ENCODE measurements around the gene SLC25A5.
A peak's percentile ranks its signal among the peaks of the same experiment; 100 is the strongest.
"Not testable (repeated sequence)": the region's sequence is repeated elsewhere in the genome, so short reads cannot be mapped to it uniquely, and the experiment has no call there.

The SLC25A5 gene

DNA sequence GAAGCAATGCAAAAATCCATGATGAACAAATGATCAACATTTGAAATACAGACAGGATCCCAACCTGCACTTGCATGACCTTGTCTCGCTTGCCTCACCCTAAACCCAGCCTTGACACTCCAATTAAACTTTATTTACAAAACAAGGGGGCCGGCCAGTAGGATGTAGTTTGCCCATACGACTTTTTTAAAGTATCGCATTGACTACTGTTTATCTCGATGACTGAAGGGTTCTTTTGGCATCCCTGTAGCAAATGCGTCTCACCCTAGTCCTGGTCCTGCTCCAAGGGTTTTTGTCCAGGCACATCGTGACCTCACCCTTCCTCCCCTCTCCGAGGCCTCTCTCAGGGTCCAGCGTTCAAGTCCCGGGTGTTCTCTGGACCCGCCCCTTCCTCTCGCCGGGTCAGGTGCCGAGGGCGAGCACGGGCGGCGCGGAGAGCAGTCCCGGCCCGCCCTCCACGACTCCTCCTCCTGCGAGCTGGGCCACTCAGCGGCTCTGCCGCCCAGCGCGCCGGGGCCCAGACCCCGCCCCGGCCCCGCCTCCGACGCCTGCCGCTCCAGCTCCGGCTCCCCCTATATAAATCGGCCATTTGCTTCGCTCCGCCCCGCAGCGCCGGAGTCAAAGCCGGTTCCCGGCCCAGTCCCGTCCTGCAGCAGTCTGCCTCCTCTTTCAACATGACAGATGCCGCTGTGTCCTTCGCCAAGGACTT is at the start of gene SLC25A5:
SLC25A5 (plus strand) TSS at position 603 of the 709 bp plus-strand sequence; CDS start at position 675, 72 bp downstream.
- peak; percentile 73 for DNase-seq (ENCODE audit: low spot score)
- no peak for FAIRE-seq

DNA sequence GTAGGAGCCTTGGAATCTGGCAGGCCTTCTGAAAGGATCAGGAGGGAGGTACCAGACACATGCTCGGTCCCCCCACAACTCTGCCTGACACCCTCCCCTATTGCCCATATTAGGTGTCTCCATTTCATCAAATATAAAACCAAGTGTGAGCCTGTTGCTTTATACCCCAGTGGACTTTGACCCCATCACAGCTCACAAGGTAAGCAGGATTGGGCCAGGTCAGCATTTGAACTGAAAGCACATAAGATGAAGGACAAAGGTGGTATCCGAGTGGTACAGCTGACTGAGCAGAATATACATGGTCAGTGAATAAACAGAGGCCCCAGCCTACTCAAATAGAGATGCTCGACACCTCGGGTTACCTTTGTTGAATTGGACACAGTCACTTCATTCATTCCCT is 49.1 kb upstream of the SLC25A5 start:
- FAIRE-seq = no peak
- DNase-seq (ENCODE audit: low spot score) = no peak

DNA sequence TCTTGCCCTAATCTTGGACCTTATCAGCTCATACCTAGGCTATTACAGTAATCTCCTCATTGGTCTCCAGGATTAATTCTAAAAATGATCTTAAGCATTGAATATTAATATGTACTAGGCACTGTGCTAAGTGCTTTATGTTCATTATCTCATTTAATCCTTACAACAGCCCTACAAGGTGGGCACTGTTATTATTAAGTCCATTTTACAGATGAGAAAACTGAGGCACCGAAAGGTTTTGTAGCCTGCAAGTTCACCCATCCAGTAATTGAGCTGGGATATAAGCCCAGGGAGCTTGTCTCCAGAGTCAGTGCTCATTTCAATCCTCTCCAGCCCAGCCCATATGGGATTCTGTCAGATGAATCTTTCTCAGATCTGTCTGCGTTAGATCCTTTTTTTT is 48.3 kb upstream of the SLC25A5 start:
- DNase-seq (ENCODE audit: low spot score) (no peak), FAIRE-seq (no peak)

DNA sequence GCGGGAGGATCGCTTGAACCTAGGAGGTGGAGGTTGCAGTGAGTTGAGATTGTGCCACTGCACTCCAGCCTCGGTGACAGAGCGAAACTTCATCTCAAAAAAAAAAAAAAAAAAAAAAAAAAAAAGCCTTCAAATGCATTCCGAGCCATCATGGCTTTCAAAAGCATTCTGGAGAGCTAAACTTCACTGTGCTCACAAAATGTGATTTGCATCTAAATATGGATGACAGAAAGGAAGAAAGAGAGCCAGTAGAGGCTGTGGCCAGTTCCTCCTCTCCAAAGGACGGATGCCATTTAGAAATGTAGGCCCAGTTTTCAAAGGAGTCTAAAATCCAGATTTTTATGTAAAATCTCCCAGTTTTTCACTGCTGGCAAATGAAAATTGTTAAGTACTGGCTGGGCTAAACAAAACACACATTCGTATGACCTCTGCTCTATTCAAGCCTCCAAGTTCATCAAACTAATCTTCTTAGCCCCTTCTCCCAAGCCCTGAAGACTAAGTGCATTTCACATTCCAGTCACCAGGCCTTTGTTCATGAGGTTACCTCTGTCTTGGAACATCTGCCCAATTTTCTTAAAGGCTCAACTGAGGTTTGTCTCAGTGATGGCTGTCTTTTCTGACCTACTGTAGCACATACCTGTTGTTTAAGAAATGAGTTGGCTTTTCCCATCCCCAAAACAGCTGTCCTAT is 47.1 kb upstream of the SLC25A5 start:
- FAIRE-seq (no peak), DNase-seq (ENCODE audit: low spot score) (no peak)

DNA sequence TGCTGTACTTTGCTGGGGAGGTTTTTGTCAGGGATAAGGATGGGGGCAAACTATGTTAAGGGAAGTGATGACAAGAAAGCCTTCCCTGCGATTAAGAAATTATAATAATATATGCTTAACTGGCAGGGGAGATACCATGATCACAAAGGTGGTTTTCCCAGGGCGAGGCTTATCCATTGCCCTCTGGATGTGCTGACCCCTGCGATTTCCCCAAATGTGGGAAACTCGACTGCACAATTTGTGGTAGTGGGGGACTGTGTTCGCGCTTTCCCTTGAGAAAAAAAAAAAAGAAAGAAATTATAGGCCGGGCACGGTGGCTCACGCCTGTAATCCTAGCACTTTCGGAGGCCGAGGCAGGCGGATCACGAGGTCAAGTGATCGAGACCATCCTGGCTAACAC is 44.6 kb upstream of the SLC25A5 start:
- FAIRE-seq (no peak), DNase-seq (ENCODE audit: low spot score) (no peak)

DNA sequence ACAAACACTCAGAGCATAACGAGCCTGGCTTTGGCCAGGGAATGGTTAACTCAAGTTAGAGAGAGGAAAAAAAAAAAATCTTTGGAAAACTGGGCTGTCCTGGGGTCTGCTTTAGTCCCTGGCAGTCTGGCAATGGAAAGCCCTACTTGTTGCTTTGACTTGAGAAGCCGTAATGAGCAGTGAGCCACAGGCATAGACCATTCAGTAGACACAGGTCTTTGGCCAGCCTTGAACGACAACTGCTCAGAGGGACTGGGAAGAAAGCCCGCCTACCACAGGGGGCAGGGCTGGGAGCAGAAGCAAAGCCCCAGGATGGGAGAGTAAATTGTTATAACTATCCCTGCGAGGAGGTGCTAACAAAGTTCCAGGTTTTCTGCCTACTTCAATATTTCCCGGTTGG is 43.2 kb upstream of the SLC25A5 start:
- no peak for FAIRE-seq
- no peak for DNase-seq (ENCODE audit: low spot score)

DNA sequence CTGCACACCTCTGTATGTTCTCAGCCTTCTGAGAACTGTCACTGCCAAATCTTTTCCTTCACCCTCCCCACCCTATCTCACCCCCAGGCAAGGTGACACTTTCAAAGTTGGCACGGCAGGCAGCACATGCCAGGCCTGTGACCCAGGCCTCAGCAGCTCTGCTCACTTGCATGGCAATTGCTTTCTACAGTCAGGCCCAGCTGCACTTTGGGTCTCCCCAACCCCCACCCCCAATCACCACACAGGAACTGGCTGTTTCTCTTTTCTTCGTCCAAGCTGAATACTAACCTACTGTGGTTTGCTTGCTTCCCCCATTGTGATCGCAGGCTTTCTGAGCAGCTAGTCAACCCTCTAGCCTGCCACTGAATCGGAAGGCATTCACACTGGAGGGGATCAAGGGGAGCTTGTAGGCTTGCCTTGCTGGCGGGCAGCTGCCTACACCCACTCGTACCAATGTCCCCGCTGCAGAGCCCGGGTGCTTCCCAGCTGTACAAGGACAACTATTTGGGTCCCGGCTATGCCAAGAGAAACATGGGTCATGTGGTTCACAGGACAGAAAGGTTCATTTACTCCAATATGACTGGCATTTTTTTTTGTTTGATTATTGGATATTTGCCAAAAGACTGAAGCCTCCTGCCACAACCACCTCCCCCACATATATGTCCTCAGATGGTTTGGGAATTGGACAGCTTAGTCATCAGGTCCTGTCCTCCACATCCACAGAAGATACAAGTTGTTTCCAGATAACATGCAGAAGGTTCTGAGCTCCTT is 41.0 kb upstream of the SLC25A5 start:
- DNase-seq (ENCODE audit: low spot score) (peak; percentile 11), FAIRE-seq (no peak)

DNA sequence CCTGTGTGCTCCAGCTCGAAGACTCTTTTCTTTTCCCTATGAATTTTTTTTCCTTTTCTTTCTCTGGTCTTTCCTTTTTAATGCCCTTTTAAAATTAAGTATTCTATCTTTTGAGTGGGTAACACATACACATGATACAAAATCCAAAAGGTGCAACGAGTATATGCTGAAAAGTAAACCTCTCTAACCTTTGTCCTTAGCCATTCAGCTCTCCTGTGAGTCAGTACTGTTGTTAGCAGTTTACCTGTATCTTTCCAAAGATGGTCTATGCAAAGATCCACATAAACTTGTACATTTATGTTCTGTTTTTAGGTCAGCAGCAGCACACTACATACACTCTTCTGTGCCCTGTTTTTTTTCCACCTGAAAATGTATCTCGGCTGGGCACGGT is 40.5 kb upstream of the SLC25A5 start:
- no peak for FAIRE-seq
- no peak for DNase-seq (ENCODE audit: low spot score)

DNA sequence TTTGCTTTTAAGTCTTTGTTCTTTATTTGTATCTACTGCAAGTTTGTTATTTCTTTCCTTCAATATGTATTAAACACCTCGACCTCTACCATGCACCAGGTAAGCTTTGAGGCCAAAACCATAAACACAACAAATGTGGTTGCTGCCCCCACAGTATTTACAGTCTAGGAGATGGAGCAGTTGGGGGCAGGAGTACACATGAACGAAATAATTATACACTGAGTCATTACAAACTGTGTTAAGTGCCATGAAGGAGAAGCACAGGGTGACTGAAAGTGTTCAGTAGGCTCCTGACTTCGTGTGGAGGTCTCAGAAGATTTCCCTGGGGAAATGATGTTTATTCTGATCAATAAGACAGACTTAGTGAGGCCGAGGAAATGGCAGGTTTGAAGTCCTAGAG is 38.8 kb upstream of the SLC25A5 start:
- FAIRE-seq (no peak), DNase-seq (ENCODE audit: low spot score) (peak; percentile 8)

DNA sequence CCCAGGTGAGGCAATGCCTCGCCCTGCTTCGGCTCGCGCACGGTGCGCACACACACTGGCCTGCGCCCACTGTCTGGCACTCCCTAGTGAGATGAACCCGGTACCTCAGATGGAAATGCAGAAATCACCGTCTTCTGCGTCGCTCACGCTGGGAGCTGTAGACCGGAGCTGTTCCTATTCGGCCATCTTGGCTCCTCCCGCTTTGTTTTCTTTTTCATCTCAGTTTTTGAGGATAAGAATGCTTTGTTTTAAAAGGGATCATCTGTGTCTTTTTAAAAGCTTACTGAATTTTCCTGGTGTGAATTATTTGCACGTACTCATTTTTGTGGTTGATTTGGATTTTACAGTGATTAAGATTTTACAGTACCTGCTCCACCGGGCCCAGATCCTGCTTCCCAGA is 26.9 kb upstream of the SLC25A5 start:
- not testable (repeated sequence) for DNase-seq (ENCODE audit: low spot score); FAIRE-seq

DNA sequence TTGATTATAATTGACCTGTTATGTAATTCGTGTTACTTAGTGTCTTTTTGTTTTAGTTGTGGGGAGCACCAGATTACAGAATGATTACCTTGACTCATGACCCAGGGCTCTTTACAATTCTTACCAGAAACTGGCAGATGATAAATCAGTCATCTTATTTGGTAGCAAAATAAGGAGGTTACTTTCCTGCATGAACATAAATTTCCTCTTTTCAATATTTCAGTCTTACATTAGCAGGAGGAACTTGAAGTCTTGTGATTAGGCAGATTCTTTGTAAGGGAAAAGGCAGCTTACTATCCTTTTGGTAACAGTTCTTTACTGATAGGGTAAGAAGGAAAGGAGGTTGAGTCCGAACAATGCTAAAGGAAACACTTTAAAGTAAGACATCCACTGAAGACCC is 26.0 kb upstream of the SLC25A5 start:
- DNase-seq (ENCODE audit: low spot score) (no peak), FAIRE-seq (no peak)

DNA sequence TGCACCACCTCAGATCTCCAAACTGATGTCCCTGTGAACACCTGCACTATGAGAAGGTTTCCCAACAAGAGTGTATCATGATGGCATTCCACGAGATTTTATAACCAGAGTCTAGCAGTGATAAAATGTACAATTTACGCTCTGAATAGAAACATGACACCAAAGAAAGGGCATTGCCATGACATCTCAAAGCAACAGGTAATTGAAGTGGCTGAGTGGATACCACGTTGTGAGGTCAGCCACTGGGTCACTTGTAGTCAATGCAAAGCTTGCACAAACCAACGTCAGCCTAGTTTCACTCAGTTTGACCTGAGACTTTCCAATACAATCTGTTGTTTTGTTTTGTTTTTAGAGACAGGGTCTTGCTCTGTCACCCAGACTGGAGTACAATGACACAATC is 15.0 kb upstream of the SLC25A5 start:
- DNase-seq (ENCODE audit: low spot score) = no peak
- no peak for FAIRE-seq

DNA sequence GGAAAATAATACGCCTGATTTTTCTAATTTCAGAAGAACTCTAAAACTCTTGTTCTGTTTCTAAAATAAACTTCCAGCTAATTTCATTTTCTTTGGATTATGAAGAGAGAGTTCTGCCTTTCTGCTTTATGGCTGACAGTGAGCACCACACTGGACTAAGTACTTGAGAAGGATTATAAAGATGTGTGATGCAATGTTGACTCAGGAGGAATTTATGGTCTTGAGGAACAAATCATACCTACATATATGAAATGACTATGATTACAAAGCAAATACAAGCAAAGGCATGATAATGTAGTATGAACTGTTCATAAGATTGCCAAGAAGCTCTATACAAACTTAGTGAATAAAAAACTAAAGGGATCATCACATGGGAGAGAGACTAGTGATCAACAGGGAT is 13.0 kb upstream of the SLC25A5 start:
- no peak for DNase-seq (ENCODE audit: low spot score)
- no peak for FAIRE-seq

DNA sequence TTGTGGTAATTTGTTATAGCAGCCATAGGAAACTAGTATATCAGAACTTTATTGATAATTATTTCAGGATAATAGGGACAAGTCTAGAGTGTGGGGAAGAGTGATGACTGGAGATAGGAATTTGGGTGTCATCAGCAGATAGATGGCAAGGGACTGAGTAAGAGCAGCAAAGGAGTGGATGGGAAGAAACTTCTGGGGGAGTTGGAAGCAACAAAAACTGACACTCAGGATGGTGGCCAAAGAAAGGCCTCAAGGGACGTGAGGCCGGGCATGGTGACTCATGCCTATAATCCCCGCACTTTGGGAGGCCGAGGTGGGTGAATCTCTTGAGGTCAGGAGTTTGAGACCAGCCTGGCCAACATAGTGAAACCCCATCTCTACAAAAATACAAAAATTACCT is 9.1 kb upstream of the SLC25A5 start:
- DNase-seq (ENCODE audit: low spot score) = no peak
- FAIRE-seq = no peak

DNA sequence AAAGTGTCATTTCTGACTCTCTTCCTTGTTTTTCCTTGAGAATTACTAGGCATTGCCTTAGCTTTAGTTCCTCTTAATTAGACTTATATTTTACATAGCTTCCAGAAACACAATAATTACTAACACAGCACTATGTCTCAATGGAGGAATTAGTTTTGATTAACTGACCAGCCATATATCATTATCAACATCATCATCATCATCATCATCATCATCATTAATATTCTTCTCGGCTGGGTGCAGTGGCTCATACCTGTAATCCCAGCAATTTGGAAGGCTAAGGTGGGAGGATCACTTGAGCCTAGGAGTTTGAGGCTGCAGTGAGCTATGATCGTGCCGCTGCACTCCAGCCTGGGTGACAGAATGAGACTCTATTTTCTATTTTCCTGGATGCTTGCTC is 2.7 kb upstream of the SLC25A5 start:
- FAIRE-seq (no peak), DNase-seq (ENCODE audit: low spot score) (no peak)

DNA sequence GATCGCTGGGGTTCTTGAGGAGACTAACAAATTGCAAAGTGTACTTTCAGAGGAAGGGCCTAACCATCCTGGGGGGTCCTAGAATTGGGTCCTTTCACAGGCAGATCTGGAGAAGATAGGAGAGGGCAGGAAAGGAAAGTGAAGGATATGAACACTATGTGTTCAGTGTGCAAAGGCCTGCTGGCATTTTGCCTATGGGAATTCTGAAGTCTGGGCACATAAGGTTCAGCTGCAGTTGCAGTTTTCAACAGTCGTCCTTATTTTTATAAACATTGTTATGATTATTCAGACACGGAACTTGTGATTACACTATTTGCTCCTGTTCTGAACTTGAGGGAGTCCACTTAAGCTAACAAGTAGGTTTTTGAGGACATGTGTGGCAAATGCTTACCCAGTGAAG is 1.3 kb upstream of the SLC25A5 start:
- no peak for FAIRE-seq
- no peak for DNase-seq (ENCODE audit: low spot score)

DNA sequence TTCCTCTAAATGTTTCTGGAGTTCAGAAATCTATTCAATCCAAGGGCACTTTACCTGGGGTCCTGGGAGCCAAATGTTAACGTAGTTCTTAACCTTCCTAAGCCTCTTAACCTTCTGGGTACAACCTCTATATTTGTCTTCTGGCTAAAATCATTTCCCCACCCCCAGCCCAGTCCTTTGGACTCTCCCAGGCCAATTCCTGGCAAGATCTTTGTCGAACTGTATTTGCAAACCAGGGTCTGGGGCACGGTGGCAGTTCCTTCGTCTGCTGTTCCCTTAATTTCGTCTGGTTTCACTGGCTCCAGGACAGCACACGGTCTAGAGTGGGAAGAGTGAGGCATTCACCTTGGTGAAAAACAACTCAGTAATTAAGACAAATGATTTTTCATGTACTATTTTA is 811 bp upstream of the SLC25A5 start:
- FAIRE-seq (no peak), DNase-seq (ENCODE audit: low spot score) (no peak)

DNA sequence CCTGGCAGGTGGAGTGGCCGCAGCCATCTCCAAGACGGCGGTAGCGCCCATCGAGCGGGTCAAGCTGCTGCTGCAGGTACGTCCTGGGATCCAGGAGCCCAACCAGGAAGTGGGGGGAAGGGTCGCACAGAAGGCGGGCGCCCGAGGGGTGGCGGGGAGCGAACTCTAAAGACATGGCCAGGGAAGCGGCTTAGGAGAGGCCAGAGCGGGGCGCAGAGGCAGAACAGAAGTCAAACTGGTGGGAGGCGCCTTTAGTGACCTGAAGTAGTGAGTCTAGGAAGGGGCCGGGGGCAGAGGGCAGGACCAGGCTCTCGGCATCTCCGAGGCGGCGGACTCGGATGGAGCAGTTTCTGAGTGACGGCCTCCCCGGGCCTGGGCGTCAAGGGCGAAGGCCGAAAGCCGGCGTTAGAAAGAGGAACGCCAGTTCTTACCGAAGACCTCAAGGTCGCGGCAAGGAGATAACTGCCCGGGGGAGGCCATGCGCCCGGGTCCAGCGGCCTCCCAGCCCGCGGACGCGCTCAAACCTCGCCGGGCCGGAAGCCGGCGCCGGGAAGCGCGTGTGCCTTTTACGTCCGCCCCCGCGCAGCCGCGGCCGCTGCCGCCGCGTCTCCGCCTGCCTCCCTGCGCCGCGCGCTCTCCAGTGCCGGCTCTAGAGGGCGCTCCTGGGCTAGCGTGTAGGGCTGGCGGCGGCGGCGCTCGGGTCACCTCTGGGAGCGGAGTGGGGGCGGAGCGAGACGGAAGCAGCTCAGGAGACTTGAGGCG is 488 bp downstream of the SLC25A5 start:
- DNase-seq (ENCODE audit: low spot score) = peak; percentile 52
- FAIRE-seq = no peak

DNA sequence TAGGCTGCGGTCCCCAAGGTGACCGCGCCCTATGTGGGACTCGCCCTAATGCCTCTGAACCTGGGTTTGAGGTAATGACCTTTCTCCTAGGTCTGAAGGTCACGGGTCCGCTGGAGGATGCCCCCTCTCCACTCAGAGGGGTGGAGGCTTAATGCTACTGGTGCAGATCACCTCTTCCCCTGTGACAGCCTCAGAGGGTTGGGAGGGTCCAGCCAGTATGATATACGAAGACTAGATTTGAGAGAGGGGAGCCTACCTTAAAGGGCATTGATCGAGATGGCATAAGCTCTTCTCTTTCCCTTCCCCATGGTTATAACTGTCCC is 1.0 kb downstream of the SLC25A5 start:
- DNase-seq (ENCODE audit: low spot score) = no peak
- no peak for FAIRE-seq

DNA sequence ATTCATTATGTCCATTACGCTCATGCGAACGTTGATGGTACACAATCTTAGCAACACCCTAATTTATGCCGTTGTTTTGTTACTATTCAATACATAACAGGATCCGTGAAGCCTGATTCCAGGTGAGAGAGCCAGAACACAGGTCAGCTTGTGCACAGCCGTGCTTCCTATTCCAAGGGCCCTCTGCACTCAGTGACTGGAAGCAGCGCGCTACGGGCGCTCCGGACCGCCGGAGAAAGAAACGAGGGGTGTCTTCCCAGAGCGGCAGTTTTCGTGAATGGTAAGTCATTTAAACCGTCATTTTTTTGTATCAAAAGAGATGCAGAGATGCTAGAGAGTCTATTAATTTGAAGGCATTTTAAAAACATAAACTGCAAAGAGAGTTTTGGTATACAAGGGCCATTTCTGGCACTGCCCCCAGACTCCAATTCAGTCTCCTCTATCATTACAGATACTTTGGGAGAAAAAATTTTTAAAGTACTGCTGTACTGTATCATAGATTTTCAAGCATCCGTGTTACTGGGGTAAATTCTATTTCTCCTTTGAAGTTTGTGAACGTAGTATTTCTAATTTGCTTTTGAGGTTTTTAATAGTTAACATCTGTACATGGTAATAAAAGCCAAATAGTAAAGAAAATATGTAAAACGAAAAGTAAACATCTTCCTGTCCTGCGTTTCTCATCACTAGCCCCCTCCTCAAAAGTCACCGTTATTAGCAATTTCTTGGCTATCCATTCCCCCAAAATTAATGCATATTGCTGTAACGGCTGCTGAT is 6.6 kb downstream of the SLC25A5 start:
- FAIRE-seq (no peak), DNase-seq (ENCODE audit: low spot score) (no peak)

Data from urothelium cell line (cell line).